ENCODE measurements around the gene LIF. TPM values are rescaled to one million over a fixed set of nuclear protein-coding genes. Genes with fewer than 3 reads are reported as not detected.
A peak's percentile ranks its signal among the peaks of the same experiment; 100 is the strongest.

LIF gene
- total RNA-seq, 2 experiments from 2014 or later, result 0.17 to 0.30 TPM

DNA sequence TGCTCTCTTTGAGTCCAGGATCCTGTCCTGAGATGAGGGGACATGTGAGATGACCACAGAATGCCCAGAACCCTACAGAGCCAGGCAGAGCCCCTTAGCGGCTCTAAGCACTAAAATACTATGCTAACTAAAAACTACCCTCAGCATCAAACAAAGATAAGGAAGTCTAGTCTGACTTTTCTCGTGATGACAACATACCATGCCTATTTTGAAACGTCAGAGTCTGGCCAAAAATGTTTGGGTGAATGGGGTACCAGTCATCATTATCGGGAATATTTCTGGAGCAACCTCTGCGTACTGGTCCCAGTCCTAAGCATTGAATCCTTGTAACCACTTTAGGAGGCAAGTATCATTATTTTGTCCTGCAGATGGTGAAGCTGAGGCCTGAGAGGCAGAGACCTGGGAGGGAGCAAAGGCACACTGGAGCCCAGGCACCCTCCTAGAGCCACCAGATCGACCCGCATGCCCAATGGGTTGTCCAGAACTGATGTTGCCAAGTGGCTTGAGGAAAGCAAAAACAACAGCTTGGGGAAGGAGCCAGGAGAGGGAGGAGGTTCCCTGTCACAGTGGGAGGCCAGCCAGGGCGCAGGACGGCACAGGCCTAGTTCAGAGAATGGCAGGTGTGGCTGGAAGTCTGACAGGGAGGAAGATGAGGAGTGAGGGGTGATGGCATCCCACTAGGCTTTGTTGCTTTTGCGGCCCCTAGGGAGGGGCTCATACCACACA is 27.3 kb upstream of the LIF start:
- H3K4me3 ChIP-seq (ENCODE audit: low read length), result no peak overlapping the region
- intact Hi-C loops (cut with DNase I, micrococcal nuclease), result no loop called here
- H3K9me3 ChIP-seq (ENCODE audit: control insufficient read depth in 1 of 2, insufficient read depth in 1 of 2, low read length in 2 of 2), result no peaks in the 10 kb centered on the region
- CTCF ChIA-PET, result no interaction called here
- H3K4me1 Mint-ChIP-seq (ENCODE audit: low read depth), result peaks cover 39% of the 10 kb centered on the region
- no peaks in the 10 kb centered on the region for H3K9me3 Mint-ChIP-seq
- no peaks in the 10 kb centered on the region for H3K27me3 Mint-ChIP-seq
- no peak overlapping the region for H3K4me3 Mint-ChIP-seq
- no peak overlapping the region for H3K27ac ChIP-seq (ENCODE audit: low read depth in 1 of 2, low read length in 2 of 2)
- H3K4me1 ChIP-seq (ENCODE audit: insufficient read depth, low read length), result peaks cover 22% of the 10 kb centered on the region
- no peaks in the 10 kb centered on the region for H3K27me3 ChIP-seq (ENCODE audit: control insufficient read depth in 1 of 2, insufficient read depth in 2 of 2, low read length in 2 of 2)
- TF ChIP-seq CTCF (IDR thresholded peaks at IDR 0.05), result no peak
- DNase-seq (no peak), ATAC-seq (ENCODE audit: poor library complexity) (no peak)
- POLR2A ChIA-PET, result interaction anchor here (0.7 kb wide), 1 partner anchor 906 kb away, joined by 3 read pairs; no protein-coding TSS in a partner anchor
- H3K36me3 Mint-ChIP-seq (ENCODE audit: low read depth), result peaks cover 15% of the 10 kb centered on the region
- peaks cover 5% of the 10 kb centered on the region for H3K36me3 ChIP-seq (ENCODE audit: insufficient read depth, low read length)
- peak overlapping the region; percentile 42 for H3K27ac Mint-ChIP-seq

DNA sequence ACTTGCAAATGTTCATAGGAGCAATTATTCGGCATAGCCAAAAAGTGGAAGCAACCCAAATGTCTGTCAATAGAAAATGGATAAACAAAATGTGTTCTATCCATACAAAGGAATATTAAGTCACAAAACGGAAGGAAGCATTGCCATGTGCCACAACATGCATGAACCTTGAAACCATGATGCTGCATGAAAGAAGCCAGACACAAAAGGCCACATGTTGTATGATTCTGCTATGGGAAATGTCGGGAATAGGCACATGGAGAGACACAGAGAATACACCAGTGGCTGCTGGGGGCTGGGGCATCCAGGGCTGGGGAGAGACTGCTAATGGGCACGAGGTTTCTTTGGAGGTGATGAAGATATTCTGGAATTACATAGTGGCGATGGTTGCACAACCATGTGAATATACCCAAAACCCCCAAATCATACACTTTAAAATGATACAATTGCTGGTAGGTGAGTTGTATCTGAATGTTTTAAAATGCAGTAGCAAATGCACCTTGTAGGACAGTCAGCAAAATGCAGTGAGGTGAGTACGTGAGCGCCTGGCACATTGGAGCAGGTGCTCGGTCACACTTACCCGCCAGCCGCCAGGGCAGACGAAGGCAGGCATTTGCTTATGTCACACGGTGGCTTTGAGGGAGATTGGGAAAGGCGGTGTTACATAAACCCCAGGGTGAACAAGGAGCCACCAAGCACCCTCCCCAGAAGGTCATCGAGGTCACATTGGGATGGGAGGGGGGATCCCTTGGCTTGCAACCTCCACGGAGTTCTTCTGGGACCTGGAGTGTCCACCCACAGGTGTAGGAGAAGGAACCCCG is 26.4 kb upstream of the LIF start:
- TF ChIP-seq CTCF (IDR thresholded peaks at IDR 0.05), result no peak
- Mint-ChIP-seq H3K36me3 (ENCODE audit: low read depth) (peaks cover 15% of the 10 kb centered on the region), H3K4me3 (no peak overlapping the region), H3K4me1 (ENCODE audit: low read depth) (peaks cover 40% of the 10 kb centered on the region), H3K9me3 (no peaks in the 10 kb centered on the region), H3K27me3 (no peaks in the 10 kb centered on the region), H3K27ac (no peak overlapping the region)
- H3K27me3 ChIP-seq (ENCODE audit: control insufficient read depth in 1 of 2, insufficient read depth in 2 of 2, low read length in 2 of 2), result no peaks in the 10 kb centered on the region
- CTCF ChIA-PET, result no interaction called here
- no peak for ATAC-seq (ENCODE audit: poor library complexity)
- H3K9me3 ChIP-seq (ENCODE audit: control insufficient read depth in 1 of 2, insufficient read depth in 1 of 2, low read length in 2 of 2), result no peaks in the 10 kb centered on the region
- H3K36me3 ChIP-seq (ENCODE audit: insufficient read depth, low read length), result peaks cover 8% of the 10 kb centered on the region
- no peak overlapping the region for H3K4me3 ChIP-seq (ENCODE audit: low read length)
- peaks cover 27% of the 10 kb centered on the region for H3K4me1 ChIP-seq (ENCODE audit: insufficient read depth, low read length)
- no peak overlapping the region for H3K27ac ChIP-seq (ENCODE audit: low read depth in 1 of 2, low read length in 2 of 2)
- POLR2A ChIA-PET, result interaction anchor here (0.7 kb wide), 1 partner anchor 907 kb away, joined by 3 read pairs; no protein-coding TSS in a partner anchor
- intact Hi-C loops (cut with DNase I, micrococcal nuclease), result no loop called here
- DNase-seq, result peak in 2 of 14 experiments; percentile 41 to 47

DNA sequence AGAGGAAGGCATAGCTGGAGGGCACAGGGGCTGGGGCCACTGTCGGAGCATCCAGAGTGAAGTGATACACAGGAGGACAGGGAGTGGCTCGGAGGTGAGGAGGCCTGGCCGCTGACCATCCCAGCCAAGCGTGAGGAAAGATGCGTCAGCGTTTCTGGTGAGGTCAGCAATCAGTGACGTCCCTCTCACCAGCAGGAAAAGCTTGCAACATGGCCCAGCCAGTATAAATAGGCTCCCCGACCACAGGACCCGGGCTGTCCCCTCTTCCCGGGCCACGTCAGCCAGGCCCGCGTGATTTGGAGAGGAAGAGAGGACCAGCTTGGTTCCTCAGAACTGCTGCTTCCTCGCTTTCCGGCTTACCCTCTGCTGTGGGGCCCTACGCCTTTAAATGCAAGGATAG is 24.3 kb upstream of the LIF start:
- no peak for TF ChIP-seq CTCF (IDR thresholded peaks at IDR 0.05)
- Histone ChIP-seq H3K27ac (ENCODE audit: low read depth in 1 of 2, low read length in 2 of 2) (no peak overlapping the region), H3K36me3 (ENCODE audit: insufficient read depth, low read length) (peaks cover 8% of the 10 kb centered on the region), H3K4me1 (ENCODE audit: insufficient read depth, low read length) (peaks cover 38% of the 10 kb centered on the region), H3K27me3 (ENCODE audit: control insufficient read depth in 1 of 2, insufficient read depth in 2 of 2, low read length in 2 of 2) (no peaks in the 10 kb centered on the region), H3K4me3 (ENCODE audit: low read length) (no peak overlapping the region), H3K9me3 (ENCODE audit: control insufficient read depth in 1 of 2, insufficient read depth in 1 of 2, low read length in 2 of 2) (no peaks in the 10 kb centered on the region)
- Mint-ChIP-seq H3K4me1 (ENCODE audit: low read depth) (peaks cover 48% of the 10 kb centered on the region), H3K4me3 (no peak overlapping the region), H3K36me3 (ENCODE audit: low read depth) (peaks cover 22% of the 10 kb centered on the region), H3K27me3 (no peaks in the 10 kb centered on the region), H3K9me3 (no peaks in the 10 kb centered on the region), H3K27ac (peak overlapping the region; percentile 39)
- DNase-seq (peak in 2 of 14 experiments; percentile 73 to 81), ATAC-seq (ENCODE audit: poor library complexity) (no peak)
- ChIA-PET CTCF (interaction anchor here (1.2 kb wide), 2 partner anchors 10 to 16 kb away, joined by 3 to 4 read pairs; no protein-coding TSS in a partner anchor), POLR2A (interaction anchor here (1.3 kb wide), 1 partner anchor 9 kb away, joined by 3 read pairs; no protein-coding TSS in a partner anchor)
- intact Hi-C loops (cut with DNase I, micrococcal nuclease), result no loop called here

All from CD4-positive, alpha-beta T cell (primary cell).